Spinal cord (tissue), 10 donors: ENCODE measurements around the gene IQCF2. TPM values are rescaled to one million over a fixed set of nuclear protein-coding genes. Genes with fewer than 3 reads are reported as not detected.

ENCODE experiments used
- DNase-seq, 6 donors: peaks; one replicate each; pipeline versions ENCODE4 v3.0.0 to v3.0.0-alpha.2; 2013 to 2015; ENCODE audit warnings: low spot score in 6 of 6, low read depth in 4 of 6
- H3K27ac ChIP-seq: one replicate; pipeline ENCODE4 v1.5.1; 2013; ENCODE audit warnings: low read depth, low read length, control low read depth
- H3K27me3 ChIP-seq: one replicate; pipeline ENCODE4 v1.6.1; 2013; ENCODE audit warnings: low read length; ENCODE audit not compliant: control insufficient read depth, insufficient read depth
- H3K36me3 ChIP-seq: one replicate; pipeline ENCODE4 v1.6.1; 2013; ENCODE audit warnings: low read length; ENCODE audit not compliant: control insufficient read depth, insufficient read depth
- H3K4me1 ChIP-seq: one replicate; pipeline ENCODE4 v1.6.1; 2013; ENCODE audit warnings: low read length; ENCODE audit not compliant: control insufficient read depth, insufficient read depth
- H3K4me3 ChIP-seq: one replicate; pipeline ENCODE4 v1.5.1; 2013; ENCODE audit warnings: low read depth, low read length, control low read depth
- H3K9me3 ChIP-seq: one replicate; pipeline ENCODE4 v1.6.1; 2013; ENCODE audit warnings: low read length; ENCODE audit not compliant: control insufficient read depth, insufficient read depth
- WGBS: methylation state at CpG from one replicate; pipeline ENCODE4 v1.1.5; 2013; ENCODE audit warnings: missing lambda C conversion rate; ENCODE audit not compliant: insufficient coverage; 5-methylcytosine and 5-hydroxymethylcytosine counted together
- polyA plus RNA-seq, 2 donors: library from polyadenylated mRNA; unstranded; fragments of 120-200 nt; gene quantifications; one replicate each; pipeline ENCODE4 v1.2.1, GENCODE V29; 2013; ENCODE audit not compliant: insufficient read length in 2 of 2
- total RNA-seq, 2 donors: library from RNA; depleted of rRNA in 1 of 2; stranded (reverse); fragments of 120-200 nt in 1 of 2; fragments of >200 nt in 1 of 2; gene quantifications; one replicate each; pipeline versions ENCODE4 v1.2.3 to v1.2.4, GENCODE V29; 2013 to 2014
- donor health status: healthy.

The IQCF2 gene
- total and polyA plus RNA-seq, 4 donors, result not detected

GRCh38 chr3:51874411-51874810, 13.0 kb downstream of the IQCF2 start:
- Histone ChIP-seq H3K36me3 (no peaks in the 10 kb centered on the region), H3K4me1 (no peaks in the 10 kb centered on the region), H3K9me3 (no peaks in the 10 kb centered on the region), H3K4me3 (no peak overlapping the region), H3K27me3 (no peaks in the 10 kb centered on the region), H3K27ac (no peak overlapping the region)
- WGBS, result 77% methylated on average over 2 of the region's 2 CpGs
- no peak for DNase-seq

GRCh38 chr3:51874889-51875288, 13.5 kb downstream of the IQCF2 start:
- Histone ChIP-seq H3K4me1 (no peaks in the 10 kb centered on the region), H3K36me3 (no peaks in the 10 kb centered on the region), H3K27ac (no peak overlapping the region), H3K4me3 (no peak overlapping the region), H3K9me3 (no peaks in the 10 kb centered on the region), H3K27me3 (no peaks in the 10 kb centered on the region)
- WGBS, result no CpG with 5 or more reads among the region's 4 CpGs
- no peak for DNase-seq

GRCh38 chr3:51875501-51875900, 14.1 kb downstream of the IQCF2 start, which contains the start of gene IQCF5:
TSS of gene IQCF5 (minus strand) at chr3:51875601. CDS start at chr3:51875531, 70 bp downstream.
- 90% methylated on average over 2 of the region's 4 CpGs for WGBS
- H3K36me3 ChIP-seq, result no peaks in the 10 kb centered on the region

GRCh38 chr3:51876186-51876585, 14.8 kb downstream of the IQCF2 start:
- H3K27ac ChIP-seq, result no peak overlapping the region
- no peaks in the 10 kb centered on the region for H3K4me1 ChIP-seq
- no peak overlapping the region for H3K4me3 ChIP-seq
- no peaks in the 10 kb centered on the region for H3K27me3 ChIP-seq
- H3K9me3 ChIP-seq, result no peaks in the 10 kb centered on the region
- WGBS, result 65% methylated on average over 6 of the region's 6 CpGs
- no peaks in the 10 kb centered on the region for H3K36me3 ChIP-seq
- no peak for DNase-seq

More at GRCh38 chr3:51875501-51875900, 14.1 kb downstream of the IQCF2 start, which contains the start of gene IQCF5:
- Histone ChIP-seq H3K4me1 (no peaks in the 10 kb centered on the region), H3K27me3 (no peaks in the 10 kb centered on the region), H3K27ac (no peak within 1 kb of the TSS), H3K4me3 (no peak within 1 kb of the TSS), H3K9me3 (no peaks in the 10 kb centered on the region)
- DNase-seq, result no peak

GRCh38 chr3:51879937-51880336, 18.5 kb downstream of the IQCF2 start:
- DNase-seq, result no peak
- H3K4me1 ChIP-seq, result no peaks in the 10 kb centered on the region
- WGBS, result no CpG with 5 or more reads among the region's 2 CpGs
- no peaks in the 10 kb centered on the region for H3K36me3 ChIP-seq
- no peaks in the 10 kb centered on the region for H3K27me3 ChIP-seq
- H3K27ac ChIP-seq, result no peak overlapping the region
- no peaks in the 10 kb centered on the region for H3K9me3 ChIP-seq
- no peak overlapping the region for H3K4me3 ChIP-seq

- Histone ChIP-seq H3K4me1 (no peaks in the 10 kb centered on the region), H3K27ac (no peak overlapping the region), H3K27me3 (no peaks in the 10 kb centered on the region), H3K4me3 (no peak overlapping the region), H3K9me3 (no peaks in the 10 kb centered on the region), H3K36me3 (no peaks in the 10 kb centered on the region)
- no peak for DNase-seq
Measured at GRCh38 chr3:51886447-51886846, 25.0 kb downstream of the IQCF2 start.

GRCh38 chr3:51887620-51888019, 26.2 kb downstream of the IQCF2 start:
- no peak for DNase-seq
- no peaks in the 10 kb centered on the region for H3K27me3 ChIP-seq
- H3K36me3 ChIP-seq, result no peaks in the 10 kb centered on the region
- no peaks in the 10 kb centered on the region for H3K4me1 ChIP-seq
- no peak overlapping the region for H3K4me3 ChIP-seq
- WGBS, result 100% methylated on average over 1 of the region's 2 CpGs
- no peak overlapping the region for H3K27ac ChIP-seq
- H3K9me3 ChIP-seq, result no peaks in the 10 kb centered on the region

- Histone ChIP-seq H3K36me3 (no peaks in the 10 kb centered on the region), H3K4me3 (no peak overlapping the region), H3K9me3 (no peaks in the 10 kb centered on the region), H3K27me3 (no peaks in the 10 kb centered on the region), H3K4me1 (no peaks in the 10 kb centered on the region), H3K27ac (no peak overlapping the region)
- WGBS, result 89% methylated on average over 11 of the region's 12 CpGs
- no peak for DNase-seq
Measured at GRCh38 chr3:51888463-51889105, 27.2 kb downstream of the IQCF2 start.

- Histone ChIP-seq H3K4me3 (no peak overlapping the region), H3K36me3 (no peaks in the 10 kb centered on the region), H3K4me1 (no peaks in the 10 kb centered on the region), H3K27ac (no peak overlapping the region), H3K27me3 (no peaks in the 10 kb centered on the region), H3K9me3 (no peaks in the 10 kb centered on the region)
- no peak for DNase-seq
- WGBS, result 64% methylated on average over 4 of the region's 7 CpGs
Measured at GRCh38 chr3:51891242-51892039, 30.0 kb downstream of the IQCF2 start.

GRCh38 chr3:51894391-51894790, 33.0 kb downstream of the IQCF2 start:
- no peaks in the 10 kb centered on the region for H3K9me3 ChIP-seq
- no peaks in the 10 kb centered on the region for H3K4me1 ChIP-seq
- peaks cover 2% of the 10 kb centered on the region for H3K27me3 ChIP-seq
- no peaks in the 10 kb centered on the region for H3K36me3 ChIP-seq
- no peak overlapping the region for H3K4me3 ChIP-seq
- WGBS, result 41% methylated on average over 3 of the region's 4 CpGs
- H3K27ac ChIP-seq, result no peak overlapping the region
- no peak for DNase-seq
